Ascending aorta (tissue), 2 donors: ENCODE results near the gene GAST. TPM values are rescaled to one million over a fixed set of nuclear protein-coding genes. Genes with fewer than 3 reads are reported as not detected.
"Not testable (repeated sequence)": the region's sequence is repeated elsewhere in the genome, so short reads cannot be mapped to it uniquely, and the experiment has no call there.

Experiments
- DNase-seq, 2 donors: peaks; one replicate each; pipeline ENCODE4 v3.0.0-alpha.2; 2019; ENCODE audit warnings: low spot score in 2 of 2
- H3K27ac ChIP-seq, 2 donors: fragments of 200-600 bp; sonication (generic); one replicate each; pipeline ENCODE4 v1.5.1; 2016 to 2017; ENCODE audit warnings: mild to moderate bottlenecking in 1 of 2
- H3K27me3 ChIP-seq: fragments of 200-600 bp; sonication (generic); one replicate; pipeline ENCODE4 v1.5.1; 2017
- H3K36me3 ChIP-seq, 2 donors: fragments of 200-600 bp; sonication (generic); one replicate each; pipeline ENCODE4 v1.5.1; 2016
- H3K4me1 ChIP-seq, 2 donors: fragments of 200-600 bp; sonication (generic); one replicate each; pipeline ENCODE4 v1.5.1; 2016 to 2017; ENCODE audit warnings: mild to moderate bottlenecking in 1 of 2
- H3K4me3 ChIP-seq, 2 donors: fragments of 200-600 bp; sonication (generic); one replicate each; pipeline ENCODE4 v1.5.1; 2016 to 2017; ENCODE audit warnings: mild to moderate bottlenecking in 1 of 2
- H3K9me3 ChIP-seq, 2 donors: fragments of 200-600 bp; sonication (generic); one replicate each; pipeline ENCODE4 v1.5.1; 2016
- CTCF ChIP-seq, 3 experiments: fragments of 200-600 bp in 2 of 3; fragments of 450-650 bp in 1 of 3; sonication (generic) in 2 of 3; IDR thresholded peaks; one replicate each; pipeline ENCODE4 v1.5.1; 2016 to 2019; ENCODE audit warnings: antibody characterized with exemption in 3 of 3, mild to moderate bottlenecking in 1 of 3, moderate library complexity in 1 of 3
- intact Hi-C: fragments of 100-400 bp; cut with DNase I; formaldehyde crosslinking; loops from one replicate; pipeline ENCODE4 v1.15.1; 2023
- total RNA-seq: library from RNA; depleted of rRNA; stranded (reverse); fragments of >200 nt; gene quantifications from one replicate; pipeline ENCODE4 v1.1.0, GENCODE V29; 2016

Gene GAST
- total RNA-seq, 1 donor from 2014 or later = not detected

- DNase-seq = no peak
- intact Hi-C loops = no loop called here
- H3K9me3 ChIP-seq = no peaks in the 10 kb centered on the region
- H3K36me3 ChIP-seq = no peaks in the 10 kb centered on the region
- H3K4me1 ChIP-seq = no peaks in the 10 kb centered on the region
- no peaks in the 10 kb centered on the region for H3K27me3 ChIP-seq
- TF ChIP-seq CTCF (IDR thresholded peaks at IDR 0.05) = no peak
- no peak overlapping the region for H3K27ac ChIP-seq
- H3K4me3 ChIP-seq = no peak overlapping the region
These were observed 30.4 kb upstream of the GAST start for GRCh38 chr17:41681776-41682175.

GRCh38 chr17:41682631-41683030 is 29.5 kb upstream of the GAST start:
- Histone ChIP-seq H3K4me1 (no peaks in the 10 kb centered on the region), H3K36me3 (no peaks in the 10 kb centered on the region), H3K4me3 (no peak overlapping the region), H3K9me3 (no peaks in the 10 kb centered on the region), H3K27me3 (no peaks in the 10 kb centered on the region), H3K27ac (no peak overlapping the region)
- intact Hi-C loops = no loop called here
- no peak for TF ChIP-seq CTCF (IDR thresholded peaks at IDR 0.05)
- DNase-seq = no peak

- DNase-seq = no peak
- no peak for TF ChIP-seq CTCF (IDR thresholded peaks at IDR 0.05)
- intact Hi-C loops = no loop called here
- Histone ChIP-seq H3K4me1 (no peaks in the 10 kb centered on the region), H3K9me3 (no peaks in the 10 kb centered on the region), H3K36me3 (no peaks in the 10 kb centered on the region), H3K27ac (no peak overlapping the region), H3K27me3 (no peaks in the 10 kb centered on the region), H3K4me3 (no peak overlapping the region)
These were observed 28.6 kb upstream of the GAST start for GRCh38 chr17:41683441-41684007.

GRCh38 chr17:41684035-41684434 is 28.1 kb upstream of the GAST start:
- H3K9me3 ChIP-seq = no peaks in the 10 kb centered on the region
- DNase-seq = no peak
- H3K27me3 ChIP-seq = no peaks in the 10 kb centered on the region
- no peaks in the 10 kb centered on the region for H3K4me1 ChIP-seq
- intact Hi-C loops = no loop called here
- no peak overlapping the region for H3K4me3 ChIP-seq
- no peak for TF ChIP-seq CTCF (IDR thresholded peaks at IDR 0.05)
- no peaks in the 10 kb centered on the region for H3K36me3 ChIP-seq
- H3K27ac ChIP-seq = no peak overlapping the region

- intact Hi-C loops = loop anchor here (5.0 kb wide), 1 partner anchor 1038 kb away; the partner anchor contains the start of gene SMARCE1
- H3K27me3 ChIP-seq, H3K27ac ChIP-seq, DNase-seq, H3K9me3 ChIP-seq, H3K4me3 ChIP-seq, H3K4me1 ChIP-seq: not testable (repeated sequence)
- H3K36me3 ChIP-seq = peaks cover 13 to 14% of the 10 kb centered on the region in 2 donors
These were observed 26.4 kb upstream of the GAST start for GRCh38 chr17:41685753-41686152.

GRCh38 chr17:41686281-41686680 is 25.9 kb upstream of the GAST start:
- H3K36me3 ChIP-seq = peaks cover 18 to 20% of the 10 kb centered on the region in 2 donors
- no peak for TF ChIP-seq CTCF (IDR thresholded peaks at IDR 0.05)
- no peak overlapping the region for H3K4me3 ChIP-seq
- H3K9me3 ChIP-seq = no peaks in the 10 kb centered on the region
- intact Hi-C loops = loop anchor here (5.0 kb wide), 1 partner anchor 1039 kb away; the partner anchor contains the start of gene SMARCE1
- no peak for DNase-seq
- H3K27ac ChIP-seq = no peak overlapping the region
- H3K4me1 ChIP-seq = peaks cover 12 to 14% of the 10 kb centered on the region in 2 donors
- H3K27me3 ChIP-seq = no peaks in the 10 kb centered on the region
